Skeletal muscle satellite cell (primary cell): ENCODE measurements around the gene ASIC4.

Experiments
- H3K27me3 ChIP-seq: 2 replicates; pipeline ENCODE4 v1.7.0; 2013; ENCODE audit warnings: low read length; ENCODE audit not compliant: control insufficient read depth, insufficient read depth
- H3K36me3 ChIP-seq: 2 replicates; pipeline ENCODE4 v1.7.0; 2013; ENCODE audit warnings: mild to moderate bottlenecking, control low read depth, low read length; ENCODE audit not compliant: insufficient read depth
- H3K4me1 ChIP-seq: 2 replicates; pipeline ENCODE4 v1.7.0; 2013; ENCODE audit warnings: low read length; ENCODE audit not compliant: control insufficient read depth, insufficient read depth
- H3K4me2 ChIP-seq: 2 replicates; pipeline ENCODE4 v1.7.0; 2013; ENCODE audit warnings: mild to moderate bottlenecking, low read length
- H3K4me3 ChIP-seq: 2 replicates; pipeline ENCODE4 v1.7.0; 2013; ENCODE audit warnings: low read length
- H3K9ac ChIP-seq: 2 replicates; pipeline ENCODE4 v1.7.0; 2013; ENCODE audit warnings: mild to moderate bottlenecking, low read depth, low read length, moderate library complexity
- H3K9me3 ChIP-seq: replicated peaks from 2 replicates; pipeline ENCODE4 v1.7.0; 2013; ENCODE audit warnings: mild to moderate bottlenecking, control low read depth, low read length

Gene ASIC4

GRCh38 chr2:219562049-219563020 is 48.1 kb downstream of the ASIC4 start:
- Histone ChIP-seq H3K4me2 (no peak overlapping the region), H3K36me3 (peaks cover 8% of the 10 kb centered on the region), H3K27me3 (no peaks in the 10 kb centered on the region), H3K4me1 (no peaks in the 10 kb centered on the region), H3K9me3 (no peaks in the 10 kb centered on the region), H3K4me3 (no peak overlapping the region), H3K9ac (no peak overlapping the region)

GRCh38 chr2:219563271-219563928 is 49.1 kb downstream of the ASIC4 start:
- Histone ChIP-seq H3K4me1 (no peaks in the 10 kb centered on the region), H3K27me3 (no peaks in the 10 kb centered on the region), H3K4me3 (no peak overlapping the region), H3K9me3 (no peaks in the 10 kb centered on the region), H3K4me2 (no peak overlapping the region), H3K9ac (no peak overlapping the region), H3K36me3 (peaks cover 14% of the 10 kb centered on the region)

- Histone ChIP-seq H3K4me1 (peaks cover 10% of the 10 kb centered on the region), H3K36me3 (peaks cover 24% of the 10 kb centered on the region), H3K9me3 (no peaks in the 10 kb centered on the region), H3K4me2 (no peak overlapping the region), H3K4me3 (no peak overlapping the region), H3K27me3 (no peaks in the 10 kb centered on the region), H3K9ac (no peak overlapping the region)
Measured at GRCh38 chr2:219565130-219566080, 51.1 kb downstream of the ASIC4 start.

- no peaks in the 10 kb centered on the region for H3K9me3 ChIP-seq
- H3K4me3 ChIP-seq: no peak overlapping the region
- H3K9ac ChIP-seq: no peak overlapping the region
- peaks cover 12% of the 10 kb centered on the region for H3K4me1 ChIP-seq
- no peak overlapping the region for H3K4me2 ChIP-seq
- no peaks in the 10 kb centered on the region for H3K27me3 ChIP-seq
- peaks cover 24% of the 10 kb centered on the region for H3K36me3 ChIP-seq
Measured at GRCh38 chr2:219566640-219567039, 52.4 kb downstream of the ASIC4 start.

- no peak overlapping the region for H3K4me2 ChIP-seq
- H3K27me3 ChIP-seq: no peaks in the 10 kb centered on the region
- H3K9me3 ChIP-seq: no peaks in the 10 kb centered on the region
- H3K4me3 ChIP-seq: no peak overlapping the region
- peaks cover 15% of the 10 kb centered on the region for H3K4me1 ChIP-seq
- H3K9ac ChIP-seq: no peak overlapping the region
- peaks cover 24% of the 10 kb centered on the region for H3K36me3 ChIP-seq
Measured at GRCh38 chr2:219567131-219567530, 52.8 kb downstream of the ASIC4 start.

- H3K4me1 ChIP-seq: peaks cover 15% of the 10 kb centered on the region
- H3K36me3 ChIP-seq: peaks cover 24% of the 10 kb centered on the region
- no peak overlapping the region for H3K4me3 ChIP-seq
- H3K9me3 ChIP-seq: no peaks in the 10 kb centered on the region
- H3K27me3 ChIP-seq: no peaks in the 10 kb centered on the region
- no peak overlapping the region for H3K4me2 ChIP-seq
- no peak overlapping the region for H3K9ac ChIP-seq
Measured at GRCh38 chr2:219567791-219568361, 53.6 kb downstream of the ASIC4 start.

- Histone ChIP-seq H3K9me3 (no peaks in the 10 kb centered on the region), H3K27me3 (no peaks in the 10 kb centered on the region), H3K36me3 (peaks cover 24% of the 10 kb centered on the region), H3K4me2 (no peak overlapping the region), H3K4me3 (no peak overlapping the region), H3K9ac (no peak overlapping the region), H3K4me1 (peaks cover 15% of the 10 kb centered on the region)
Measured at GRCh38 chr2:219569041-219569440, 54.8 kb downstream of the ASIC4 start.

- Histone ChIP-seq H3K27me3 (peaks cover under 1% of the 10 kb centered on the region), H3K4me2 (peak overlapping the region; percentile 95), H3K9ac (no peak overlapping the region), H3K4me3 (no peak overlapping the region), H3K36me3 (peaks cover 22% of the 10 kb centered on the region), H3K4me1 (peaks cover 15% of the 10 kb centered on the region), H3K9me3 (no peaks in the 10 kb centered on the region)
Measured at GRCh38 chr2:219569635-219570034, 55.4 kb downstream of the ASIC4 start.

GRCh38 chr2:219570194-219570923 is 56.1 kb downstream of the ASIC4 start:
- Histone ChIP-seq H3K27me3 (peaks cover 7% of the 10 kb centered on the region), H3K4me2 (peak overlapping the region; percentile 95), H3K36me3 (peaks cover 21% of the 10 kb centered on the region), H3K4me3 (peak overlapping the region; percentile 91), H3K4me1 (peaks cover 15% of the 10 kb centered on the region), H3K9ac (peak overlapping the region; percentile 91), H3K9me3 (no peaks in the 10 kb centered on the region)

GRCh38 chr2:219570924-219571310 is 56.6 kb downstream of the ASIC4 start:
- peaks cover 15% of the 10 kb centered on the region for H3K4me1 ChIP-seq
- peak overlapping the region; percentile 91 for H3K9ac ChIP-seq
- peaks cover 13% of the 10 kb centered on the region for H3K27me3 ChIP-seq
- H3K4me2 ChIP-seq: peak overlapping the region; percentile 95
- peaks cover 21% of the 10 kb centered on the region for H3K36me3 ChIP-seq
- no peaks in the 10 kb centered on the region for H3K9me3 ChIP-seq
- H3K4me3 ChIP-seq: peak overlapping the region; percentile 91
